DMS 273 treated with DMSO at 0.1 percent for 48 hours (cell line): ENCODE measurements around the gene RAET1E.
"Not testable (repeated sequence)": the region's sequence is repeated elsewhere in the genome, so short reads cannot be mapped to it uniquely, and the experiment has no call there.

Experiments used
- DNase-seq: peaks from one replicate; lab custom pipeline; 2025; lab: John Stamatoyannopoulos, UW

The RAET1E gene

DNA sequence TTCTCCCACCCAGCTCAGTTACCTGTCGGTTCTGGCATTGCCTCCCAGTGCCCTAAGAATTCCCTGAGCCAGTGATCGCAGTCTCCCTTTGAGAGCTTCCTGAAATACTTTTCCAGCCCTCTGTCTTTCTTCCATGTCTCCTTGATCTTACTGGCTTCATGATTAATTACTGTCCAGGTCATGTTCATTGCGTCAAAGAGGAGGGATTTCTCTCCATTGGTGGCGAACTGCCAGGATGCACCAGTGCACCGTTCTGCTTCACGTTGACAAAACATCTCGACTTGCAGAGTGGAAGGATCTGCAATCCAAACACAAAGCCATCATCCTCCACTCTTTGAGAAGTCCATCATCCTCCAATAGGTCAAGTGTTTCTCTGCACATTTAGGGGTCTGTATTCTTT is 8.6 kb downstream of the RAET1E start:
- DNase-seq: no peak

DNA sequence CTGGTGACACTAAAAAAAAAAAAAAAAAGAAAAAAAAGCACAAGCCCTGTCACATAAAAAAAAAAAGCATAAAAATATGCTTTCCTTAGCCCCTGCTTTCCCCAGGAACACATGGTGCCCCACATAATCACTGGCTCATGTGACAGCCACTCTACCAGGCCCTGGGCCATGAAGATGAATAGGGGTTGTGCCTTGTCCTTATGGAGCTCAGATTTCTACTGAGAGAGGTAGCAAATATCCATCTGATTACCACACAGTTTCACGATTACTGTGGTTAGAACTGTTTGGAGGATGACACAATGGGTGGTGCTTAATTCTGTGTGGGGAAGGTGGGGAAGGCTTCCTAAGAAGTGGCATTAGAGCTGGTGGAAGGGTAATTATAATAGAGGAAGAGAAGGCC is 9.3 kb downstream of the RAET1E start:
- DNase-seq: no peak

DNA sequence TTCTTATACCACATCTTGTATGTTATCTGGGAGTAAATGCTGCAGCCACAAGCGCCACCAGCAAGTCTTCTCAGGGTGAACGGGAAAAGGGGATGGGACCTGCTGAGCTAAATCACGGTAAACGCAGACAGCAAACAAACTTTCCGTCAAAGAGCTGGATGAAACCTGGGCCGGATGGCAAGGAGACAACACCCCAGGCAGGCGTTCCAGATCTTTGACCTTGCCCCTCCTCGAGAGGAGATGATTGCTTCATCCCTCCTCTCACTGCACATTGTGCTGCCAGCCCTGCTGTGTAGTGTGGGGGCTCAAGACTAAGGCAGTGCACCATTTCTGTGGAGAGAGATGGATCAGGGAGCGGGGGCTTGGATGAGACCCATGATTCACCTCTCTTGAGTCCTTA is 9.8 kb downstream of the RAET1E start:
- no peak for DNase-seq

DNA sequence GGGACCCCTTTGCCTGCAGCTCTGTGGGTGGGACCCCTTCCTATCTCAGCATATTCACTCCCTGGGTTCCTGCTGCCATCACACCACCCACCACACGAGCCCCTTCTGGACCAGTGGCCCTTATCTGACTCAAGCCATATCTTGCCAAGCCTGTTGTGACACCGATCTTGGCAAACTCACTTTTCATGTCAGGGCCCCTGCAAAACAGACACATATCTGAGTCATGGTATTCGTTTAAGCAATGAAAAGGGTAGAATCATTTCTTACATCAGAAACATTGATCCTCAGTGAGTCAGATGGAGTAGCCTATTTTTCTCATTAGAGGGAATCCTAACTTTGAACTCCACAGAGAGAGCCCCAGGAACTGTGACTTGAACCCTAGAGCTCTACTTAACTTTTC is 10.6 kb downstream of the RAET1E start:
- DNase-seq: no peak

DNA sequence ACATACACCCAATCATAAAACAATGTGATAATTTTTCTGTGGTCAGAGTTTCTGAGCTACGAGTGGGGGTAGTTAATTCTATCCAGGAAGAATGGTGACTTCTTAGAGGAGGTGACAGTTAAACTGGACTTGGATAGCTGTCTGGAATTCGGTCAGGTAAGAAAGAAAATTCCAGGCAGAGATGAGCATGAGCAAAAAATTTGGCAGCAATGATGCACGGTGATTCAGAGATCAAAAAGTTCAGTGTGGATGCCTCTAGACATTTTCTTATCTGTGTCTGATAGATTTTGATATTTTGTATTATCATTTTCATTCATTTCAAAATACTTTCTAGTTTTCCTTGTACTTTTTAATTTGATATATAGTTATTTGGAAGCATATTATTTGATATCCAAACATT is 12.0 kb downstream of the RAET1E start:
- DNase-seq: no peak

DNA sequence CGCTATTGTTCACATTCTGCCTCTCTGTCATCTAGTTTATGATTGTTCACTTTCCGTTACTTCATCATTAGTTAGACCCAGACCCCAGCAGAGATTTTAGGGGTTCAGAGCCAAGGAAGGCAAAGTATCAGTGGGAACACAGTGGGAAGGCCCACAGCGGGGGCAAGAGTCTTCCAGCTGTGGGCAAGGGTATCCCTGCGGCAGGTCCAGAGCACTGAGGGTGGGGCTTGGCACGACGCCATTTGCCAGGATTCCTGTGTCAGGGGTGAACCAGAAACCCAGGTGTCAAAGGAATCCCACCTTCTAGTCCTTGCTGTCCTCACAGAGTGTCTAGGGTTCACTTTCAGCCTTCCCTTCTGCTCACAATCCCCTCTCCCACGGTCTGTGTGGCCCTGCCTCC is 13.3 kb downstream of the RAET1E start:
- DNase-seq: no peak

DNA sequence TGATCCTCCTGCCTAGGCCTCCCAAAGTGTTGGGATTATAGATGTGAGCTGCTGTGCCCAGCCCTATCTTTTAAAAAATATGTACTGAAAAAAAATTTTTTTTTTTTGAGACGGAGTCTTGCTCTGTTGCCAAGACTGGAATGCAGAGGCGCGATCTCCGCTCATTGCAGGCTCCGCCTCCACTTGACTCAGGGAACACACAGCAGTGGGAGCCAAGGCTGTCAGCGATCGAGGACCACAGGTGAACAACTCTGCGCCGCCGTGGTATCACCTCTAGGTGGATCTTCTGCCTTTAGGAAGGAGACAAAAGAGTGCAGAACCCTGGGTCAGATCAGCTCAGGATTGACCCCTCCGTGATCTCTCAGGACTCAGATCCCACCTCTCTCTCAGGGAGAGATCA is 13.7 kb downstream of the RAET1E start:
- DNase-seq: no peak

DNA sequence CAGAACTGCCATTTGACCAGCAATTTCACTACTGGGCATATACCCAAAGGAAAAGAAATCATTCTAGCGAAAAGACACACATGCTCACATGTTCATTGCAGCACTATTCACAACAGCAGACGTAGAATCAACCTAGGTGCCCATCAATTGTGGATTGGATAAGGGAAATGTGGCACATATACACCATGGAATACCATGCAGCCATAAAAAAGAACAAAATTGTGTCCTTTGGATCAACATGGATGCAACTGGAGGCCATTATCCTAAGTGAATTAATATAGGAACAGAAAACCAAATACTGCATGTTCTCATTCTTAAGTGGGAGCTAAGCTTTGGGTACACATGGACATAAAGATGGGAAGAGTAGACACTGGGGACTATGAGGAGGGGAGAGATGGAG is 16.1 kb downstream of the RAET1E start:
- DNase-seq: no peak

DNA sequence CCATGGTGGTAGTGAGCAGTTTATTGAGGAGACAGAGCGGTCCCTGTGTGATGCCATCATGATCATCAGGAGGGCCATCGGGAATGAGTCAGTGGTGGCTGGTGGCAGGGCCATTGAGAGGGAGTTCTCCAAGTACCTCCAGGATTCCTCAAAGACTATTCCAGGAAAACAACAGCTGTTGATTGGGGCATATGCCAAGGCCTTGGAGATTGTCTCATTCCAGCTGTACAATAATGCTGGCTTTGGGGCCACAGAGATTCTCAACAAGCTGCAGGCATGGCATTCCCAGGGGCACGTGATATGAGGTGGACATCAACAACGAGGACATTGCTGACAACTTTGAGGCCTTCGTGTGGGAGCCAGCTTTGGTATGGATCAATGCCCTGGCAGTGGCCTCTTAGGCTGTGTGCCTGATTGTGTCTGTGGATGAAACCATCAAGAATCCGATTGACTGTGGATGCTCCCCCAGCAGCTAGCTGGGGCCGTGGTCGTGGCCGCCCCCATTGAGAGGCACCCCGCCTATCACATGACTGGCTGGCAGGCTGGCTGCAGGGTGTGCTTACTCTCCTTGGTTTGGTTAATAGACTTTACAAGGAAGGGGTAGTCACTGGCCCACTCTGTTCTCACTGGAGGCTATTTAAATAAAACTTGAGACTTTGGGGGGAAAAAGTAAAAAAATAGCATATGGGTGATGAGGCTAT is 16.7 kb downstream of the RAET1E start:
- DNase-seq: no peak

DNA sequence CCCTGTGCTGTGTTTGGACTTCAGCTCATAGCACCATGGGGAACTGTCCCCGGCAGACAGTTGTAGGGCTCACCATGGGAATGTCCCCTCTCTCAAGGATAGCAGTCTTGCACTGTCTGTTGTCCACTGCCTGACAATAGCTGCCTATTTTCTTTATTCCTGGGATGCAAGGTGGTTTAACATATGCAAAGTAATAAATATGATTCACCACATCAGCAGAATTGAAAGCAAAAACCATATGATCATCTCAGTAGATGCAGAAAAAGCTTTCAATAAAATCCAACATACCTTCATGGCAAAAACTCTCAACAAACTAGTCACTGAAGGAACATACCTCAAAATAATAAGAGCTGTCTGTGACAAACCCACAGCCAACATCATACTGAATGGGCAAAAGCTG is 20.3 kb downstream of the RAET1E start:
- no peak for DNase-seq

DNA sequence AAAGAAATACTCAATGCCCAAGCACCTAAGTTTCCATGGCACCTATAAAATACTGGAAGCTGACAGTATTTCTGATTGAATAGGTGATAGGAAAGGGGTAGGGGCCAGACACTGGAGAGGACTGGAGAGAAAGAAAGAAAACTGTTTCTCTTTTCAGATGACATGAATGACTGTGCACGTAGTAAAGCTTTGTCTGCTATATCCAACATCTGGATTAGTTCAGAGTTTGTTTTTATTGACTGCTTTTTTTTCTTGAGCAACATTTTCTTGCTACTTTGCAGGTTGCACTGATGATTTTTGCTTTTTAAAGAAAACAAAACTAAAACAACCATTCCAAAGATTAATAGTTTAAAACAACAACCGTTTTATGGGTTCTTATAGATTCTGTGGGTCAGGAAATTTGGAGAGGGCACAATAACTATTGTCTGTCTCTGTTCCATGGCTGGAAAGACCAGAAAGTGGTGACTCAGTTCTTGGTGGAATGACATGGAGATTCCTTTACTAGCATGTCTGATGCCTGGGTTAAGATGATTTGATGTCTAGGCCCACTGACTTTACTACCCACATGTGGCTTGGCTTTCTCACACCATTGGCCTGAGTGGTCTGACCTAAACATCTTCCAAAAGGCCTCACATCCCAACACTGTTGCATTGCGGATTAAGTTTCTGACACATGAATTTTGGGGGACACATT is 21.5 kb downstream of the RAET1E start:
- DNase-seq: no peak

DNA sequence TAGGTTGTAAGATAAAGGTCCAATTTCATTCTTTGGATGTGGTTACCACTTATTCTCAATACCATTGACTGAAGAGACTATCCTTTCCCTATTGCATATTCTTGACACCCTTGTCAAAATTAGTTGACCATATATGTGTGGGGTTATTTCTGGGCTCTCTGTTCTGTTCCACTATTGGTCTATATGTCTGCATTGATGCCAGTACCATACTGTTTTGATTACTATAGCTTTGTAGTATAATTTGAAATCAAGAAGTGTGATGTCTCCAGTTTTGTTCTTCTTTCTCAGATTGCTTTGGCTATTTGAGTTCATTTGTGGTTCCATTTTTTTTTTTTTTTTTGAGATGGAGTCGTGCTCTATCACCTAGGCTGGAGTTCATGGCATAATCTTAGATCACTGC is 25.7 kb downstream of the RAET1E start:
- DNase-seq: no peak

DNA sequence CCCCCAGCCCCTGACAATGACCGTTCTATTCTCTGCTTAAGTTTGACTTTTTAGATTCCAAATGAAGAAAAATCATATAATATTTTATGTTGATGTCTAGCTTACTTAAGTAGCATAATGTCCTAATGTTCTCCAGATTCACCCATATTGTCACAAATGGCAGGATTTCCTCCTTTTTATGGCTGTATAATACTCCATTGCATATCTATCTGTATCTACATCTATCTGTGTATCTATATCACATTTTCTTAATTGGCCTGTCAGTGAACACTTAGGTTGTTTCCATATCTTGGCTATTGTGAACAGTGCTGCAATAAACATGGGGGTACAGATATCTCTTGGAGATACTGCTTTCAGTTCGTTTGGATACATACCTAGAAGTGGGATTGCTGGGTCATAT is 26.7 kb downstream of the RAET1E start:
- DNase-seq: no peak

DNA sequence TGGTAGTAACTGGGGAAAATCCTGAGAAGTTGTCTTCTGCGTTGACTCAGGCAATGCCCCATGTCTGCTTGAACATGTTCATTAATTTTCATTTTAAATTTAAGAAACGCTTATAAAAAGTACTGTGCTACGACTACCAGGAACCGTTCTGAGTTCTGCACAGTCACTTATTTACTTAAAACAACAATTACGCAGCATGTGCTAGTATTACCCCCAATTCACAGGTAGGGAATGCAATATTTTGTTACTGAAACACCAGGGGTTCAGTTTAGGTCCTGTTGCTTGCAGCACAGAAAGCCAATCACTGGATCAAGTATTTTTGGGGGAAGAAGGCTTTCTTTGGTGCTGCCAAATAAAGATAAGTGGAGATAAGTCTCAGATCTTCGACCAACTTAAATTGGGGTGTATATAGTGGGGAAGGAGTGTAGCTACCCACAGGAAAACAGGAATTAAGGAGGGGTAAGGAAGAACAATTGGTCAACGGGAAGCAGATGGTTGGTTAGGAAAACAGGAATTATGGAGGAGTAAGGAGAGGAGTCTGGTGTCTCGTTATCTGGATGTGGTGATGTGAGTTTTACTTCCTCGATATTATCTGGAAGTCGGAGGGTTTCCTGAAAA is 28.5 kb downstream of the RAET1E start:
- DNase-seq: no peak

DNA sequence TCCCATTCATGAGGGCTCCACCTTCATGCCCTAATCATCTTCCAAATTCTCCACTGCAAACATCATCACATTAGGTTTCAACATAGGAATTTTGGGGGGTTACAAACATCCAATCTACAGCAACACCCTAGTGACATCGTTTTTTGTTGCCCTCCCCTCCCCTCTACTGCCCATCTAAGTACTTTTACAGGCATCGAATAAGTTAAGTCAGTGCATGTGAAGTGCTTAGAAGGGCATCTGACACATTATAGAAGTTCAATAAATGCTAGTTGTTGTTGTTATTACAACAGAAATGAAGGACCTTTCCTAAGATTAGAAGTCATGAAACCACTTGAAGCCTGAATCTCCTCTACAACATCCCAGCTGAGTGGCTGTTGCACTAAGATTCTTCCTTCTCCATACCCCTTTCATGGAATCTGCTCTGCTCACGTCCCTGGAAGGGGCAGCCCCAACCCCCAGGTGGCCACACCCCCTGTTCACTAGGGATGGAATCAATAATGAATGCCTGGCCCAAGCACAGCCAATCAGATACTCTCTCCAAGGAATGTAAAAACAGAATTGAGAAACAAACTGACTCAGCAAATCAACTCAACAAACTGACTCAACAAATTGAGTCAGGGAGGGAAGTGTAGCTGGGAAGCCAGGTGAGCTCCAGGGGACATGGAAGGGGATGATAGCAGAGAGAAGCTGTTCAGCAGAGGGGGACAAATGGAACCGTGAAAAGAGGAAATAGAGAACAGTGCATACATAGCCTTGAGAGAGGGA is 29.9 kb downstream of the RAET1E start:
- DNase-seq: no peak

DNA sequence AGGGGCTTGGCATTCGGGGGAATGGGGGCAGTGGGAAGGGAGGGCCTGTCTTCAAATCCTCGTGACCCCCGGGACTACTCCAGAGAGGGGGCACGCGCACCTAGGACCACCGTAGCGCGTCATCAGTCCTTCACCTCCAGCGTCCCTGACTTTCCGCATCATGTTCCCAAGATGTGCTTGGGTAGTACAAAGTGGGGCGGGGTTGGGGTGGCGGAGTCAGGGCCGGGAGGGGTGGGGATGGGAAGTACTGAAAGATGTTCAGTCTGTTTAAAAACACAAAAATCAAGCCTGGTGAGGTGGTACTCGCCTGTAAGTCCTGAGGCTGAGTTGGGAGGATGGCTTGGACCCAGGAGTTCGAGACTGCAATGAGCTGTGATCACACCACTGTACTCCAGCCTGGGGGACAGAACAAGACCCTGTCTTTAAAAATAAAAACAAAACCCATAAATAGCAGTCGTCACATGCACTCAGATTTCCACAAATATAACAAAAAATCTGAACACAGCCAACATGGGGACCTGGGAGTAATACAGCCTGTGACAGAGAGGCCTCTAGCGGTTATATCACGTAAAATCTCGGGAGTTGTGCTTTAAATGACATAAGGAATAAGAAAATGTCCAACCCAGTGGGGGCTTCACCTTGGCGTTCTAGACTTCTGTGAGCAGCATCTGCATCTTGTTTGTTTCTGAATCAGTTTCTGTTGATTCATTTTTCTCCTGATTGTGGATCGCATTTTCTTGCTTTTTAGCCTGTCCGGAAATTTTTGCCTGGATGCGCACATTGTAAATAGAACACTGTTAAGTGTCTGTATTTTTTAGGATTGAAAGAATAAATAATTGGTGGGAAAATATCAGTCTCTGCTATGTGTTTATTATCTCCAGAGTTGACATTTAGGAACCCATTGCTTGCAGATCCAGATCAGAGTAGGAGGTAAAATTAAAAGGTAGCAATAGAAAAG is 33.1 kb downstream of the RAET1E start:
- DNase-seq: peak; percentile 65

DNA sequence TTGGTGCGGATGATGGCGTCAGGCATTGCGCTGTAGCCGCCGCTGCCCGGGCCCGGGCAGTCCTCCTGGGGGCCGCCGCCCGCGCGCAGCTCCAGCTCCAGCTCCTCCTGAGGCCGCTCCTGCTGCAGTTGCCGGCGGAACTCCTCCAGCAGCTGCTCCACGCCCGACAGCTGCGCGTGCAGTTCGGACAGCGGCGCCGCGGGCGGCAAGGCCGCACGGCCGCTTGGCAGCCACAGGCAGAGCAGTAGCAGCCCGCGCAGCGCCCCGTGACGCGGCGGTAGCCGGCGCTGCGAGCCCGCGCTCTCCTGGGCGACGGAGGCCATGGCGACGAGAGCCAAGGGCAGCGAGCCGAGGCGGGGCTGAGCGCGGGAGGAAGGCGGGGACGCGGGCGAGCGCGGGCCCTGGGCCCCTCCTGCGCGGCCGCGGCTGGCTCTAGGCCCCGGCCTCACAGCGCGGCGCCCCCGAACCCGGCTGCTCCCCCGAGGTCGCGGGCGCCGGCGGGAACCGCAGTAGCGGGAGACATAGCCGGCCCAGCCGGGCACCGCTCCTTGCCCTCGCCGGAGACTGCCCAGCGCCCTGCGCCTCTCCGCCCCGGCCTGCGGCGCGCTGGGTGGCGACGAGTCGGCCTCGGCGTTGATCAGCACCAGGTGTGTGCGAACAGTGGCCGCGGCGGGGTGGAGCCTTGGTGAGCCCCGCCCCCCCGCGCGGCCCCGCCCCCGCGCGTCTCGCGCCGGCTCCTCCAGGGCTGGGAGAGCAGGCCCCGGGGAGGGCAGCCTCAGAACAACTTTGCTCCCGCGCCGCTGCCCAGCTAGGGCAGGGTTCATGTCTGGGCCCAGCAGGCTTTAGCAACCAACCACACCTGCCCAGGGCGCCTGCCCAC is 34.0 kb downstream of the RAET1E start, which contains the start of gene LRP11:
TSS of gene LRP11 (minus strand) at position 662 of the 880 bp plus-strand sequence. CDS start at position 323, 339 bp downstream.
- peak; percentile 54 for DNase-seq

DNA sequence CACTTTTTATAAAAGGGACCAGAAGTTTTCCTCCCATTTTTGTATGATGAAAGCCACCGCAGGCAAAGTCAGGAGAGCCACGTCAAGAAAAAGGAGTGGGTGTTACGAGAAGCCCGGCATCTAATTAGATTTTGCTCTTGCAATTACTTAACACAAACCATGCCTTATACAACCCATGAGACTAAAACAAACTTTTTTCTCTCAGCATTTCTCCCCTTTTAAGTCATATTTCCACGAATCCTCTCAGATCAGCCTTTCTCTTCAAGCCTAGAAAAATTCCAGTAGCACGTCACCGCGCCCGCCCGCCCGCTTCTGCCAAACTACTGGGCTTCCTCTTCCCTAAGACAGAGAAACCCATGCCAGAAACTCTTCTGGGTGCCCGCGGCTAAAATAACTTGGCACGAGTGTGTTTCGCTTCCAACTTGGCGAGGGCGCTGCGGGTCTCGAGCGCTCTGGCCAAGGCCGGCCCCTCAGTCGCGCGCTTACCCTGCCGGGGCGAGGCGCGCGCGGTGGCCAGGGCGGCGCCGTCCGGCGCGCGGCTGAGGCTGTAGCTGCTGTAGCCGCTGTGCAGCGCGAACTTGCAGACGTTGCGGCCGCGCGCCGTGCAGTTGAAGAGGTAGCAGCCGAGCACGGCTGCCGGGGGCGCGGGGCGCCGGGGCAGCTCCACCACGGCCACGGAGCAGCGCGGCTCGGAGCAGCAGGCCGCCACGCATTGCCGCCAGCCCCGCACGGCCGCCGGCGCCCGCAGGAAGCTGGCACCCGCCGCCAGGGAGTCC is 34.8 kb downstream of the RAET1E start:
- DNase-seq: no peak

DNA sequence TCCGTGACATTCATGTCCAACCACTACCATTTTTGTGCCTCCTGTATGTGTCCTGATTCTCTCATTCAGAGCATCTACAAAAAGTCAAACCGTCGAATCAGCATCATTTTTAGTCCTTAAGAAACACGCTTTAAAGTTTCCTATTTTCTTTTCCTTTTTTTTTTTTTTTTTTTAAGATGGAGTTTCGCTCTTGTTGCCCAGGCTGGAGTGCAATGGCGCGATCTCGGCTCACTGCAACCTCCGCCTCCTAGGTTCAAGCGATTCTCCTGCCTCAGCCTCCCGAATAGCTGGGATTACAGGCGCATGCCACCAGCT is 35.5 kb downstream of the RAET1E start:
- DNase-seq: not testable (repeated sequence)
